ENCODE results near the gene USH2A. TPM values are rescaled to one million over a fixed set of nuclear protein-coding genes. Genes with fewer than 3 reads are reported as not detected.

Gene USH2A
- total RNA-seq, 1 experiment from 2014 or later = not detected

GRCh38 chr1:215601276-215601675 is 822.0 kb downstream of the USH2A start:
- no TSS peak for BruUV-seq (replicated peaks)
- DNase-seq (ENCODE audit: low spot score) = no peak
- ChIA-PET CTCF (no interaction called here), POLR2A (ENCODE audit: low non-redundant PET) (no interaction called here)
- Histone ChIP-seq H3K4me1 (ENCODE audit: insufficient read depth, low read length, poor library complexity, severe bottlenecking) (no peaks in the 10 kb centered on the region), H3K9me3 (ENCODE audit: low read depth, low read length, poor library complexity, severe bottlenecking) (no peaks in the 10 kb centered on the region), H3K4me3 (ENCODE audit: low read depth, low read length, poor library complexity, severe bottlenecking) (no peak overlapping the region), H3K27me3 (replicated peaks; ENCODE audit: insufficient read depth, low read depth, low read length, poor library complexity) (no peaks in the 10 kb centered on the region), H3K27ac (ENCODE audit: low read depth, low read length, poor library complexity, severe bottlenecking) (no peak overlapping the region), H3K36me3 (ENCODE audit: insufficient read depth, low read length, poor library complexity, severe bottlenecking) (no peaks in the 10 kb centered on the region)
- intact Hi-C loops (cut with micrococcal nuclease; ENCODE audit: unreplicated experiment) = no loop called here
- TF ChIP-seq CTCF (conservative IDR thresholded peaks at IDR 0.05; ENCODE audit: low read depth, low read length) = no peak
- TF ChIP-seq EZH2 (IDR thresholded peaks at IDR 0.05; ENCODE audit: borderline replicate concordance, low read depth, low read length, poor library complexity, severe bottlenecking) = no peak

GRCh38 chr1:215600867-215601266 is 822.4 kb downstream of the USH2A start:
- intact Hi-C loops (cut with micrococcal nuclease; ENCODE audit: unreplicated experiment) = no loop called here
- BruUV-seq (replicated peaks) = no TSS peak

GRCh38 chr1:215600258-215600792 is 822.9 kb downstream of the USH2A start:
- TF ChIP-seq CTCF (conservative IDR thresholded peaks at IDR 0.05; ENCODE audit: low read depth, low read length) (no peak), EZH2 (IDR thresholded peaks at IDR 0.05; ENCODE audit: borderline replicate concordance, low read depth, low read length, poor library complexity, severe bottlenecking) (no peak)
- Histone ChIP-seq H3K4me1 (ENCODE audit: insufficient read depth, low read length, poor library complexity, severe bottlenecking) (no peaks in the 10 kb centered on the region), H3K27me3 (replicated peaks; ENCODE audit: insufficient read depth, low read depth, low read length, poor library complexity) (no peaks in the 10 kb centered on the region), H3K36me3 (ENCODE audit: insufficient read depth, low read length, poor library complexity, severe bottlenecking) (no peaks in the 10 kb centered on the region), H3K9me3 (ENCODE audit: low read depth, low read length, poor library complexity, severe bottlenecking) (no peaks in the 10 kb centered on the region), H3K27ac (ENCODE audit: low read depth, low read length, poor library complexity, severe bottlenecking) (no peak overlapping the region), H3K4me3 (ENCODE audit: low read depth, low read length, poor library complexity, severe bottlenecking) (no peak overlapping the region)
- intact Hi-C loops (cut with micrococcal nuclease; ENCODE audit: unreplicated experiment) = no loop called here
- DNase-seq (ENCODE audit: low spot score) = no peak
- ChIA-PET CTCF (no interaction called here), POLR2A (ENCODE audit: low non-redundant PET) (no interaction called here)
- BruUV-seq (replicated peaks) = no TSS peak

More at GRCh38 chr1:215600867-215601266, 822.4 kb downstream of the USH2A start:
- Histone ChIP-seq H3K27me3 (replicated peaks; ENCODE audit: insufficient read depth, low read depth, low read length, poor library complexity) (no peaks in the 10 kb centered on the region), H3K36me3 (ENCODE audit: insufficient read depth, low read length, poor library complexity, severe bottlenecking) (no peaks in the 10 kb centered on the region), H3K27ac (ENCODE audit: low read depth, low read length, poor library complexity, severe bottlenecking) (no peak overlapping the region), H3K4me1 (ENCODE audit: insufficient read depth, low read length, poor library complexity, severe bottlenecking) (no peaks in the 10 kb centered on the region), H3K9me3 (ENCODE audit: low read depth, low read length, poor library complexity, severe bottlenecking) (no peaks in the 10 kb centered on the region), H3K4me3 (ENCODE audit: low read depth, low read length, poor library complexity, severe bottlenecking) (no peak overlapping the region)
- TF ChIP-seq CTCF (conservative IDR thresholded peaks at IDR 0.05; ENCODE audit: low read depth, low read length) (no peak), EZH2 (IDR thresholded peaks at IDR 0.05; ENCODE audit: borderline replicate concordance, low read depth, low read length, poor library complexity, severe bottlenecking) (no peak)
- ChIA-PET CTCF (no interaction called here), POLR2A (ENCODE audit: low non-redundant PET) (no interaction called here)
- DNase-seq (ENCODE audit: low spot score) = no peak

All from A673 (cell line).